HG03139 (cell line): ENCODE data around the gene CINP.

Source experiments
- ATAC-seq: cut with Tn5 transposase; IDR thresholded peaks from one replicate; pipeline ENCODE4 v1.9.1; 2021; ENCODE audit not compliant: unreplicated experiment

Gene CINP

GRCh38 chr14:102362545-102363181, at the start of gene CINP, which contains the start of gene TECPR2:
Gene CINP (minus strand): TSS chr14:102362890. CDS start chr14:102362851, 39 bp downstream.
Gene TECPR2 (plus strand): TSS chr14:102362941. CDS start chr14:102376722, 13,781 bp downstream.
- ATAC-seq, result peak; percentile 84

- no peak for ATAC-seq
Observed at GRCh38 chr14:102408724-102409123, 46.0 kb upstream of the CINP start.

GRCh38 chr14:102407258-102407657, 44.6 kb upstream of the CINP start:
- no peak for ATAC-seq

GRCh38 chr14:102403028-102403427, 40.3 kb upstream of the CINP start:
- no peak for ATAC-seq

- no peak for ATAC-seq
Observed at GRCh38 chr14:102396521-102396920, 33.8 kb upstream of the CINP start.

- no peak for ATAC-seq
Observed at GRCh38 chr14:102394717-102395375, 32.2 kb upstream of the CINP start.

- ATAC-seq, result no peak
Observed at GRCh38 chr14:102392506-102392905, 29.8 kb upstream of the CINP start.

GRCh38 chr14:102390064-102390855, 27.6 kb upstream of the CINP start:
- no peak for ATAC-seq

- ATAC-seq, result no peak
Observed at GRCh38 chr14:102389246-102389645, 26.6 kb upstream of the CINP start.

- ATAC-seq, result no peak
Observed at GRCh38 chr14:102387086-102387485, 24.4 kb upstream of the CINP start.

- ATAC-seq, result no peak
Observed at GRCh38 chr14:102378830-102379229, 16.1 kb upstream of the CINP start.

- no peak for ATAC-seq
Observed at GRCh38 chr14:102377696-102378095, 15.0 kb upstream of the CINP start.

GRCh38 chr14:102375119-102375518, 12.4 kb upstream of the CINP start:
- no peak for ATAC-seq

GRCh38 chr14:102374264-102374663, 11.6 kb upstream of the CINP start:
- no peak for ATAC-seq

- no peak for ATAC-seq
Observed at GRCh38 chr14:102373110-102373509, 10.4 kb upstream of the CINP start.

GRCh38 chr14:102371361-102371760, 8.7 kb upstream of the CINP start:
- ATAC-seq, result no peak

GRCh38 chr14:102370305-102370809, 7.7 kb upstream of the CINP start:
- ATAC-seq, result no peak

GRCh38 chr14:102363182-102363943, 673 bp upstream of the CINP start:
- peak; percentile 21 for ATAC-seq

GRCh38 chr14:102362084-102362483, 606 bp downstream of the CINP start:
- peak; percentile 29 for ATAC-seq

- ATAC-seq, result no peak
Observed at GRCh38 chr14:102360388-102360787, 2.3 kb downstream of the CINP start.

GRCh38 chr14:102359341-102359740, 3.3 kb downstream of the CINP start:
- ATAC-seq, result no peak
